ENCODE measurements around the gene GRAMD2B. TPM values are rescaled to one million over a fixed set of nuclear protein-coding genes. Genes with fewer than 3 reads are reported as not detected.

The GRAMD2B gene
- total RNA-seq, 1 experiment from 2014 or later: 6.7 TPM

- peak overlapping the region in 1 of 2 experiments; percentile 30; a peak in 1 of 5 replicates for H3K4me3 Mint-ChIP-seq
- Histone ChIP-seq H3K4me2 (ENCODE audit: insufficient read depth, insufficient read length, low read length) (no peak overlapping the region), H3K27ac (ENCODE audit: insufficient read length, low read depth, low read length) (no peak overlapping the region)
Measured at GRCh38 chr5:126490167-126490940, 67.1 kb downstream of the GRAMD2B start.

More at GRCh38 chr5:126490167-126490940, 67.1 kb downstream of the GRAMD2B start:
- H3K9me3 ChIP-seq (ENCODE audit: control insufficient read depth, low read depth, low read length): no peaks in the 10 kb centered on the region
- Mint-ChIP-seq H3K9me3 (no peaks in the 10 kb centered on the region), H3K36me3 (ENCODE audit: insufficient read depth in 1 of 3, low read depth in 3 of 3) (peaks cover 14 to 56% (median 49%) of the 10 kb centered on the region in 3 experiments), H3K4me1 (peaks cover 25 to 41% of the 10 kb centered on the region in 2 experiments), H3K27ac (peak overlapping the region; percentile 40 to 92 (median 41); a peak in 4 of 7 replicates), H3K27me3 (ENCODE audit: low read depth) (no peaks in the 10 kb centered on the region; the same call in 1 of the 2 replicates)
- no peaks in the 10 kb centered on the region for H3K27me3 ChIP-seq (ENCODE audit: insufficient read depth, low read length)
- H2BK12ac ChIP-seq (ENCODE audit: insufficient read length, low read depth, low read length): no peak overlapping the region
- H3K56ac ChIP-seq (ENCODE audit: insufficient read length, low read depth, low read length): no peak overlapping the region
- TF ChIP-seq CTCF (conservative IDR thresholded peaks at IDR 0.05): peak; percentile 50
- no peak overlapping the region for H3K4ac ChIP-seq (ENCODE audit: low read depth, low read length)
- WGBS (ENCODE audit: extremely low coverage, insufficient read length, low lambda C conversion rate): no CpG with 5 or more reads among the region's 12 CpGs
- no peak overlapping the region for H2BK120ac ChIP-seq (ENCODE audit: low read depth, low read length, poor library complexity, severe bottlenecking)
- no peak overlapping the region for H2BK20ac ChIP-seq (ENCODE audit: low read depth, low read length, poor library complexity, severe bottlenecking)
- H3K9ac ChIP-seq (ENCODE audit: extremely low read depth, insufficient read length, low read length): no peak overlapping the region
- no peaks in the 10 kb centered on the region for H4K20me1 ChIP-seq (ENCODE audit: control insufficient read depth, insufficient read depth, insufficient read length)
- H3K14ac ChIP-seq (ENCODE audit: insufficient read depth, low read length): no peak overlapping the region
- H4K5ac ChIP-seq (ENCODE audit: insufficient read length, low read depth, low read length): no peak overlapping the region
- H3T11ph ChIP-seq (ENCODE audit: low read length): no peak overlapping the region
- H4K8ac ChIP-seq (replicated peaks; ENCODE audit: insufficient read length, low read depth, low read length): no peak overlapping the region
- H3K18ac ChIP-seq (ENCODE audit: insufficient read length, low read depth, low read length): no peak overlapping the region
- no peaks in the 10 kb centered on the region for H3K79me2 ChIP-seq (ENCODE audit: insufficient read depth, low read length)
- no peaks in the 10 kb centered on the region for H3K23me2 ChIP-seq (ENCODE audit: insufficient read length, low read depth, low read length, poor library complexity, severe bottlenecking)
- H2AFZ ChIP-seq (ENCODE audit: low read length): no peak overlapping the region
- no peak overlapping the region for H2BK5ac ChIP-seq (ENCODE audit: insufficient read length, low read length)
- H3K23ac ChIP-seq (ENCODE audit: insufficient read length, low read depth, low read length): no peak overlapping the region
- no peak overlapping the region for H4K91ac ChIP-seq (ENCODE audit: insufficient read length, low read depth, low read length)
- no peak overlapping the region for H2AK5ac ChIP-seq (ENCODE audit: insufficient read length, low read length)
- no peaks in the 10 kb centered on the region for H3K79me1 ChIP-seq (ENCODE audit: insufficient read depth, low read depth, low read length, poor library complexity, severe bottlenecking)
- H3K4me1 ChIP-seq (ENCODE audit: insufficient read depth, low read length): no peaks in the 10 kb centered on the region
- DNase-seq: peak; percentile 52
- H2BK15ac ChIP-seq (ENCODE audit: low read depth, low read length): no peak overlapping the region
